ENCODE data around the gene TXNDC5. TPM values are rescaled to one million over a fixed set of nuclear protein-coding genes. Genes with fewer than 3 reads are reported as not detected.

Gene TXNDC5
- total RNA-seq, 1 donor from 2014 or later = 88.1 TPM

DNA sequence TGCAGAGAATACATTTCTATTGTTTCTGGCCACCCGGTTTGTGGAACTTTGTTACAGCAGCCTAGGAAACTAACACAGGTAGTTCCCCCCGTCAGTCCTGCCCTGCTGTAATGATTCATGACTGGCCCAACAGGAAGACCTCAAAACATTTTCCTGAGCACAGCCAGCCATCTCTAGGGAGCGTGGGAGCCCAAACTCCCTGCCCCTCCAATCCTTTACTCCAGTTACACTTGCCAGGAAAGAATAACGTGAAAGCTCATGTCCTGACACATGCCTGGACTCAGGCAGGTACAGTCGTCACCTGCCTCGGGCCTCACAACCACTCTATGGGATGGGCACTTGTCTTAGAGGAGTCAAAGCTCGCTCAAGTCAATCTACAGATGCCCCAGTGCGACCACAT, 8.4 kb downstream of the TXNDC5 start:
- Histone ChIP-seq H3K36me3 (peaks cover 0 to 51% of the 10 kb centered on the region in 2 donors), H3K27me3 (no peaks in the 10 kb centered on the region), H3K4me1 (no peaks in the 10 kb centered on the region), H3K9me3 (no peaks in the 10 kb centered on the region), H3K4me3 (no peak overlapping the region), H3K27ac (no peak overlapping the region)
- TF ChIP-seq POLR2AphosphoS5 (IDR thresholded peaks at IDR 0.05; ENCODE audit: insufficient read depth in 1 of 2, low read depth in 1 of 2) = no peak
- TF ChIP-seq POLR2A (IDR thresholded peaks at IDR 0.05) = no peak
- no peak for TF ChIP-seq CTCF (IDR thresholded peaks at IDR 0.05)
- no peak for DNase-seq (ENCODE audit: extremely low spot score in 2 of 2)
- intact Hi-C loops (cut with DNase I) = no loop called here

GRCh38 chr6:7901780-7902179, 8.8 kb downstream of the TXNDC5 start:
- H3K4me1 ChIP-seq = no peaks in the 10 kb centered on the region
- H3K4me3 ChIP-seq = no peak overlapping the region
- H3K9me3 ChIP-seq = no peaks in the 10 kb centered on the region
- H3K27me3 ChIP-seq = no peaks in the 10 kb centered on the region
- intact Hi-C loops (cut with DNase I) = no loop called here
- TF ChIP-seq CTCF (IDR thresholded peaks at IDR 0.05) = no peak
- TF ChIP-seq POLR2A (IDR thresholded peaks at IDR 0.05) = no peak
- TF ChIP-seq POLR2AphosphoS5 (IDR thresholded peaks at IDR 0.05; ENCODE audit: insufficient read depth in 1 of 2, low read depth in 1 of 2) = no peak
- no peak overlapping the region for H3K27ac ChIP-seq
- no peak for DNase-seq (ENCODE audit: extremely low spot score in 2 of 2)
- H3K36me3 ChIP-seq = peaks cover 0 to 52% of the 10 kb centered on the region in 2 donors

DNA sequence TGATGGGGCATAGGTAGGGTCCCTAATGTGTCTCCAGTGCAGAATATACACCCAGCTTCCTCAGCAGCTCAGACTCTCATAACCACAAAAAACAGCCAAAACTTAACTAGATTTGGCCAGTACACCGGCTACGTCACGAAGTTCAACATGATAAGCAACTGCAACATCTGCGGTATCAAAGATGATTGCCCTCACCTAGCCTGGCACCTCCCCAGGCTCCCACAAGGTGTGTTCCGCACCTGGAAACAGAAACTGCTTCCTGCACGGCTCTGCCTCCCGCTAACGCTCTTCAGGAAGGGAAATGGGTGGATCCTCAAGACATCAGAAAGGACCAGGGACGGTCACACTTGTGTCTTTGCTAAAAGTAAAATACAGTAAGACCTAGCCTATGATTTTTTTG, 9.5 kb downstream of the TXNDC5 start:
- Histone ChIP-seq H3K27ac (no peak overlapping the region), H3K4me3 (no peak overlapping the region), H3K27me3 (no peaks in the 10 kb centered on the region), H3K4me1 (no peaks in the 10 kb centered on the region), H3K36me3 (peaks cover 0 to 58% of the 10 kb centered on the region in 2 donors), H3K9me3 (no peaks in the 10 kb centered on the region)
- no peak for TF ChIP-seq CTCF (IDR thresholded peaks at IDR 0.05)
- TF ChIP-seq POLR2A (IDR thresholded peaks at IDR 0.05) = no peak
- no peak for TF ChIP-seq POLR2AphosphoS5 (IDR thresholded peaks at IDR 0.05; ENCODE audit: insufficient read depth in 1 of 2, low read depth in 1 of 2)
- intact Hi-C loops (cut with DNase I) = no loop called here
- DNase-seq (ENCODE audit: extremely low spot score in 2 of 2) = no peak

DNA sequence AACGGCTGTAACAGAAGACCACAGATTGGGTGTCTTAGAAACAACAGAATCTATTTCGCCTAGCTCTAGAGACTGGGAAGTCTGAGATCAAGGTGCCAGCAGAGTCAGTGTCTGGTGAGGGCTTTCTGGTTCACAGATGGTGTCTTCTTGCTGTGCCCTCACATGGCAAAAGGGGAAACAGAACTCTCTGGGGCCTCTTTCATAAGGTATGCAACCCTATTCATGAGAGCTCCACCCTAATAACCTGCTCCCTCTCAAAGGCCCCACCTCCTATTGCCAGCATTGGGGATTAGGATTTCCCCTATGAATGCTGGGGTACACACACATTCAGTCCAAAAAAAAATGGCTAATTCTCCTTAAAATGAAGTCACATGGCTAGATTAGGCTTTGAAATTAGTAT, 10.0 kb downstream of the TXNDC5 start:
- Histone ChIP-seq H3K4me1 (no peaks in the 10 kb centered on the region), H3K27ac (no peak overlapping the region), H3K9me3 (no peaks in the 10 kb centered on the region), H3K36me3 (peaks cover 0 to 63% of the 10 kb centered on the region in 2 donors), H3K27me3 (no peaks in the 10 kb centered on the region), H3K4me3 (no peak overlapping the region)
- intact Hi-C loops (cut with DNase I) = no loop called here
- no peak for DNase-seq (ENCODE audit: extremely low spot score in 2 of 2)
- TF ChIP-seq CTCF (IDR thresholded peaks at IDR 0.05) = no peak
- no peak for TF ChIP-seq POLR2AphosphoS5 (IDR thresholded peaks at IDR 0.05; ENCODE audit: insufficient read depth in 1 of 2, low read depth in 1 of 2)
- TF ChIP-seq POLR2A (IDR thresholded peaks at IDR 0.05) = no peak

- Histone ChIP-seq H3K4me1 (no peaks in the 10 kb centered on the region), H3K27me3 (no peaks in the 10 kb centered on the region), H3K36me3 (peaks cover 0 to 68% of the 10 kb centered on the region in 2 donors), H3K27ac (no peak overlapping the region), H3K9me3 (no peaks in the 10 kb centered on the region), H3K4me3 (no peak overlapping the region)
- TF ChIP-seq POLR2AphosphoS5 (IDR thresholded peaks at IDR 0.05; ENCODE audit: insufficient read depth in 1 of 2, low read depth in 1 of 2) (no peak), CTCF (IDR thresholded peaks at IDR 0.05) (no peak), POLR2A (IDR thresholded peaks at IDR 0.05) (no peak)
- DNase-seq (ENCODE audit: extremely low spot score in 2 of 2) = no peak
- intact Hi-C loops (cut with DNase I) = no loop called here
These were observed 10.7 kb downstream of the TXNDC5 start for GRCh38 chr6:7899889-7900213.
